IPS-18a (cell line): ENCODE data around the gene STIM2.

Experiments
- H3K27ac ChIP-seq: one replicate; pipeline ENCODE4 v1.5.1; 2013; ENCODE audit warnings: low read length
- H3K27me3 ChIP-seq: one replicate; pipeline ENCODE4 v1.6.1; 2013; ENCODE audit warnings: mild to moderate bottlenecking, low read length; ENCODE audit not compliant: control insufficient read depth, insufficient read depth
- H3K36me3 ChIP-seq: one replicate; pipeline ENCODE4 v1.6.1; 2013; ENCODE audit warnings: low read depth, low read length; ENCODE audit not compliant: control insufficient read depth
- H3K4me1 ChIP-seq: one replicate; pipeline ENCODE4 v1.6.1; 2013; ENCODE audit warnings: low read depth, low read length; ENCODE audit not compliant: control insufficient read depth
- H3K4me3 ChIP-seq: one replicate; pipeline ENCODE4 v1.5.1; 2013; ENCODE audit warnings: low read length
- H3K9ac ChIP-seq: one replicate; pipeline ENCODE4 v1.6.1; 2013; ENCODE audit warnings: mild to moderate bottlenecking, low read length, moderate library complexity
- H3K9me3 ChIP-seq: one replicate; pipeline ENCODE4 v1.6.1; 2013; ENCODE audit warnings: low read depth, low read length; ENCODE audit not compliant: control insufficient read depth

The STIM2 gene

GRCh38 chr4:27056281-27056680, 195.6 kb downstream of the STIM2 start:
- Histone ChIP-seq H3K9ac (no peak overlapping the region), H3K27ac (no peak overlapping the region), H3K4me1 (no peaks in the 10 kb centered on the region), H3K9me3 (no peaks in the 10 kb centered on the region), H3K27me3 (no peaks in the 10 kb centered on the region), H3K36me3 (no peaks in the 10 kb centered on the region), H3K4me3 (no peak overlapping the region)

- H3K9ac ChIP-seq = no peak overlapping the region
- H3K4me1 ChIP-seq = no peaks in the 10 kb centered on the region
- no peaks in the 10 kb centered on the region for H3K9me3 ChIP-seq
- no peaks in the 10 kb centered on the region for H3K36me3 ChIP-seq
- H3K27me3 ChIP-seq = no peaks in the 10 kb centered on the region
- no peak overlapping the region for H3K27ac ChIP-seq
- H3K4me3 ChIP-seq = no peak overlapping the region
Observed at GRCh38 chr4:27057053-27057452, 196.4 kb downstream of the STIM2 start.

GRCh38 chr4:27057662-27058061, 197.0 kb downstream of the STIM2 start:
- no peaks in the 10 kb centered on the region for H3K4me1 ChIP-seq
- no peak overlapping the region for H3K27ac ChIP-seq
- no peak overlapping the region for H3K9ac ChIP-seq
- no peaks in the 10 kb centered on the region for H3K9me3 ChIP-seq
- H3K36me3 ChIP-seq = no peaks in the 10 kb centered on the region
- H3K4me3 ChIP-seq = no peak overlapping the region
- no peaks in the 10 kb centered on the region for H3K27me3 ChIP-seq

DNA sequence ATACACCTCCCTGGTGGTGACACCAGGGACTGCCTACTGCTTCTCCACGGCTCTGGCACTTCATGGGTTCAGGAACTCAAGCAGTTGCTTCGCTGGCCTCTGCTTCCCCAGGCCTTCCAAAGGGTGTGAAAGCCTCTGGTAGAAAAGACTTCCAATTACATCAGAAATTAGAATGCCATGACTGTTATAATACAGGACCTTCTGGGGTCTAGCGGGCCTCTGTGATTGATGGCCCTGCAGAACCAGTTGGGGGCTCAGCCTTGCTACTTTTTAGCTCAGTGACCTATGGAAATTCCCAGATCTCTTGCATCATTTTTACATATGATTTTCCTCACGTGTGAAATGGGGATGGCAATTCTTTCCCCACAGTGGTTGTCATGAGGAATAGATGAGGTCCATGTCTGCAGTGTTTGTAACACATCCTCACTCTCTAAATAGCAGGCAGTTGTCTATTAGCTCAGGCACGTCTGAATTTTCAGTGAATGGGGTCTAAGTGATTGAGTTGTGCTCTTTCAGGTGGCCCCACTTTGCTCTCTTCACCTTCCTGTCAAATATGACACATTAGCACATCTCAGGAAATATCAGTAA, 198.3 kb downstream of the STIM2 start:
- H3K27me3 ChIP-seq = no peaks in the 10 kb centered on the region
- H3K4me1 ChIP-seq = no peaks in the 10 kb centered on the region
- no peak overlapping the region for H3K9ac ChIP-seq
- H3K9me3 ChIP-seq = no peaks in the 10 kb centered on the region
- no peak overlapping the region for H3K27ac ChIP-seq
- H3K36me3 ChIP-seq = no peaks in the 10 kb centered on the region
- no peak overlapping the region for H3K4me3 ChIP-seq

GRCh38 chr4:27059446-27059845, 198.8 kb downstream of the STIM2 start:
- no peaks in the 10 kb centered on the region for H3K36me3 ChIP-seq
- H3K9ac ChIP-seq = no peak overlapping the region
- no peaks in the 10 kb centered on the region for H3K4me1 ChIP-seq
- no peaks in the 10 kb centered on the region for H3K9me3 ChIP-seq
- no peak overlapping the region for H3K4me3 ChIP-seq
- no peak overlapping the region for H3K27ac ChIP-seq
- H3K27me3 ChIP-seq = no peaks in the 10 kb centered on the region

- H3K36me3 ChIP-seq = no peaks in the 10 kb centered on the region
- no peak overlapping the region for H3K9ac ChIP-seq
- no peak overlapping the region for H3K4me3 ChIP-seq
- H3K27me3 ChIP-seq = no peaks in the 10 kb centered on the region
- no peaks in the 10 kb centered on the region for H3K4me1 ChIP-seq
- no peak overlapping the region for H3K27ac ChIP-seq
- no peaks in the 10 kb centered on the region for H3K9me3 ChIP-seq
Observed at GRCh38 chr4:27062256-27062655, 201.6 kb downstream of the STIM2 start.

GRCh38 chr4:27066591-27066990, 205.9 kb downstream of the STIM2 start:
- Histone ChIP-seq H3K4me1 (no peaks in the 10 kb centered on the region), H3K9me3 (no peaks in the 10 kb centered on the region), H3K27me3 (no peaks in the 10 kb centered on the region), H3K27ac (no peak overlapping the region), H3K9ac (no peak overlapping the region), H3K36me3 (no peaks in the 10 kb centered on the region), H3K4me3 (no peak overlapping the region)

GRCh38 chr4:27068151-27068867, 207.7 kb downstream of the STIM2 start:
- Histone ChIP-seq H3K36me3 (no peaks in the 10 kb centered on the region), H3K9me3 (no peaks in the 10 kb centered on the region), H3K4me1 (no peaks in the 10 kb centered on the region), H3K9ac (no peak overlapping the region), H3K27ac (no peak overlapping the region), H3K27me3 (no peaks in the 10 kb centered on the region), H3K4me3 (no peak overlapping the region)
